SJSA1 (cell line): ENCODE results near the gene EHD2. TPM values are rescaled to one million over a fixed set of nuclear protein-coding genes. Genes with fewer than 3 reads are reported as not detected.

ENCODE experiments used
- DNase-seq, 2 experiments: peaks; one replicate each; pipeline ENCODE4 v3.0.0-alpha.2; 2015 to 2020; ENCODE audit warnings: low spot score in 2 of 2, low read depth in 1 of 2
- H3K27ac ChIP-seq: fragments of 250-450 bp; sonication (Bioruptor Pico); 2 replicates; pipeline ENCODE4 v1.5.1; 2020; ENCODE audit warnings: mild to moderate bottlenecking, moderate library complexity
- H3K27me3 ChIP-seq: fragments of 250-450 bp; sonication (Bioruptor Pico); replicated peaks from 2 replicates; pipeline ENCODE4 v1.5.1; 2020; ENCODE audit warnings: mild to moderate bottlenecking, moderate library complexity
- H3K36me3 ChIP-seq: fragments of 250-450 bp; sonication (Bioruptor Pico); 2 replicates; pipeline ENCODE4 v1.5.1; 2020; ENCODE audit warnings: mild to moderate bottlenecking
- H3K4me1 ChIP-seq: fragments of 250-450 bp; sonication (Bioruptor Pico); replicated peaks from 2 replicates; pipeline ENCODE4 v1.6.1; 2021; ENCODE audit warnings: mild to moderate bottlenecking
- H3K4me3 ChIP-seq: fragments of 250-450 bp; sonication (Bioruptor Pico); 2 replicates; pipeline ENCODE4 v1.5.1; 2020; ENCODE audit warnings: mild to moderate bottlenecking
- H3K9me3 ChIP-seq: fragments of 250-450 bp; sonication (Bioruptor Pico); replicated peaks from 2 replicates; pipeline ENCODE4 v1.5.1; 2020; ENCODE audit warnings: mild to moderate bottlenecking
- total RNA-seq: library from RNA; depleted of rRNA; stranded (reverse); fragments of >200 nt; shearing (Covaris generic); gene quantifications from 2 replicates; pipeline ENCODE4 v1.2.3, GENCODE V29; 2014

EHD2 gene
- total RNA-seq, 1 experiment from 2014 or later: 35.9 TPM

DNA sequence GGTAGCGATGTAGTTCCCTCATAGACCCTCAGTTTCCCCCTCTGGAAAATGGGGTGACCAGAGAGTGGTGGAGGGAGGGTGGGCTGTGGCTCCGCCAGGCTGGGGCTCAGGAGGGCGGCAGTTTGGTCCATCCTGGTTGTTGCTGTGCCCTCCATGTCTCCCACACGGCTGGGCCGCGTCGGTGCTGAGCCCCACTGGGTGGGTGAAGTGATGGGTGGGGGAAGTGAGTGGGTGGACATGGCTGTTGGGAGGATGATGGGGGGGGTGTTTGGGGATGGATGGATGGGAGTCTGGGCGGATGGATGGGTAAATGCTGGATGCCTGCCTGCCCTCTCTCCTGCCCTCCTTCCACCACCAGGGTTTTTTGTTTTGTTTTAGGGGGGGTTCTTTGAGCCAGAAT, 16.6 kb upstream of the EHD2 start:
- Histone ChIP-seq H3K4me1 (peaks cover 6% of the 10 kb centered on the region), H3K36me3 (peaks cover 70% of the 10 kb centered on the region), H3K27me3 (no peaks in the 10 kb centered on the region), H3K4me3 (no peak overlapping the region), H3K9me3 (no peaks in the 10 kb centered on the region), H3K27ac (no peak overlapping the region)
- DNase-seq: no peak

DNA sequence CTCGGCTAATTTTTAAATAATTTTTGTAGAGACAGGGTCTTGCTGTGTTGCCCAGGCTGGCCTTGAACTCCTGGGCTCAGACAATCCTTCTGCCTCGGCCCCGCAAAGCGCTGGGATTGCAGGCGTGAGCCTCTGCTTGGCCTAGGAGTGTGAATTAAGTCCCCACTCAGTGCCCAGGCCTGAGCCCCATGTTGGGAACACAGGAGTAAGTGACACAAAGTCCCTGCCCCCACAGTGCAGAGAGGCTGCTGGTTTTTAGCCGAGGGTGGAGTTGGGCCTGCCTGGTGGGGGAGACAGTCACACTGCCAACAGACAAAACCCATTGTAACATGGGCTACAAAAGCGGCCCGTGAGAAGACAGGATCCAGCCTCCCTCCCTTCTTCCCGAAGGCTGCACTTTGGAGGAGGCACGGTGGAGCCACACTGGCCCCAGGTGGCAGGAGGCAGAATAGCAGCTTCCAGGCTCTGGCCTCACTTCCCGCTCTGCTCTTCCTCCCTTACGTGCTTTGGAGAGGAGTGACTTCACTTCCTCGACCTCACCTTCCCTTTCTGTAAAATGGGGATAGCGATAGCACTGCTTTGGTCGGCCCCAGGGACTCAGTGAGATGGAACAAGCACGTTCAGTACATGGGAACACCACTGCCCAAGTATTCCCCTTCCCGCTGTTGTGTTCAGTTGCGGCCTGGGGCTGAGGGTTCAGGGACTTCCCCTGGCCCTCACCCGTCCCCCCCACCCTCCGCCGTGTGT, 15.2 kb upstream of the EHD2 start:
- Histone ChIP-seq H3K27me3 (no peaks in the 10 kb centered on the region), H3K27ac (no peak overlapping the region), H3K4me1 (peaks cover 12% of the 10 kb centered on the region), H3K9me3 (no peaks in the 10 kb centered on the region), H3K36me3 (peaks cover 67% of the 10 kb centered on the region), H3K4me3 (no peak overlapping the region)
- DNase-seq: peak; percentile 89 to 90

DNA sequence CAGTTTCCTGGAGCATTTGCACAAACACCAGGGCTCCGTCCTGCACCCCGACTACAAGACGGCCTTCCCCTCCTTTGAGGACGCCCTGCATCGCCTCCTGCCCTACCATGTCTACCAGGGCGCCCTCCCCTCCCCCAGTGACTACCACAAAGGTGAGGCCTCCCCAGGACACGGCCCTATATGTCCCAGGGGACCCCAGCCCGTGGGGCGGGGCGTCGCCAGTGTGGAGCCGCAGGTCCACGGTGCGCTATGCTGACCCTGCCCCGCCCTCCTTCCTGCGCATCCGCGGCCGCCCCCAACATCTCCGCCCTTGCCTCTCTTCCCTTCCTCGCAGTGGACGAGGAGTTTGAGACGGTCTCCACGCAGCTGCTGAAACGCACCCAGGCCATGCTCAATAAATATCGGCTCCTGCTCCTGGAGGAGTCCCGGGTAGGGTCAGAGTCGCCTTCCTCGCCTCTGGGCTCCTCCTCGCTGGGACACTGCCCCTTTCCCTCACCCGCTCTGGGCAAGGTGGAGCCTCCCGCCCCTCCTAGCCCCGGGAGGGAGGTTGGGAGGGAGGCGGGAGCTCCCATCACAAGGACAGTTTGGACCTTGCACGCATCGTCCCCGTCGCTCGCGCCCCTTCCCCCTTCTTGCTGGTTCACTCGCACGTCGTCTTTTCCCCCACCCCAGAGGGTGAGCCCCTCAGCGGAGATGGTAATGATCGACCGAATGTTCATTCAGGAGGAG, 14.4 kb upstream of the EHD2 start:
- H3K4me1 ChIP-seq: peaks cover 20% of the 10 kb centered on the region
- no peaks in the 10 kb centered on the region for H3K9me3 ChIP-seq
- DNase-seq: no peak
- no peak overlapping the region for H3K4me3 ChIP-seq
- no peak overlapping the region for H3K27ac ChIP-seq
- H3K36me3 ChIP-seq: peaks cover 62% of the 10 kb centered on the region
- H3K27me3 ChIP-seq: no peaks in the 10 kb centered on the region

DNA sequence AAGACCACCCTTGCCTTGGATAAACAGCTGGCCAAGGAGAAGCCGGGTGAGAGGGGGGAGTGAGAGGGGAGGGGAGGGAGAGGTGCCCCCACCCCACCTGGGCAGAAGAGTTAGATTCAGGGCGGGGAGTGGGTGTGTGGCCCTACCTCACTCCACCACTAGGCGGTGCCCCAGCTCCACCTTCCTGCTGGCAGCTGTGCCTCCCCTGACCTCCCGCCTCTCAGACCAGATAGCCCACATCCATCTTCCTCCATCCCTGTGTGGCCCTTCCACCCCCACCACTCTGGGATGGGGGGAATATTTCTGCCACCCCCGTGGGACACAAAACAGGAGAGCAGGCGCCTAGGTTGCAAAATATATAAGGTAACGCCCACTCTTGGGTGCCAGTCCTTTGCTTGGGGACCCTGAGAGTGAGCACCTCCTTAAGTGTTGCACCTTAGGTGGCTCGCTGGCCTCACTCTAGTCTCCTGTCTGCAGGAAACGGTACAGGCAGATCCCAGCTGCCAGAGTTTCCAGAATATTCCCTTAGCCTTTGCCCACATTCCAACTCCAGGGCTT, 13.8 kb upstream of the EHD2 start:
- Histone ChIP-seq H3K9me3 (no peaks in the 10 kb centered on the region), H3K27ac (no peak overlapping the region), H3K27me3 (no peaks in the 10 kb centered on the region), H3K4me1 (peaks cover 26% of the 10 kb centered on the region), H3K4me3 (no peak overlapping the region), H3K36me3 (peaks cover 62% of the 10 kb centered on the region)
- DNase-seq: peak; percentile 48 to 75

DNA sequence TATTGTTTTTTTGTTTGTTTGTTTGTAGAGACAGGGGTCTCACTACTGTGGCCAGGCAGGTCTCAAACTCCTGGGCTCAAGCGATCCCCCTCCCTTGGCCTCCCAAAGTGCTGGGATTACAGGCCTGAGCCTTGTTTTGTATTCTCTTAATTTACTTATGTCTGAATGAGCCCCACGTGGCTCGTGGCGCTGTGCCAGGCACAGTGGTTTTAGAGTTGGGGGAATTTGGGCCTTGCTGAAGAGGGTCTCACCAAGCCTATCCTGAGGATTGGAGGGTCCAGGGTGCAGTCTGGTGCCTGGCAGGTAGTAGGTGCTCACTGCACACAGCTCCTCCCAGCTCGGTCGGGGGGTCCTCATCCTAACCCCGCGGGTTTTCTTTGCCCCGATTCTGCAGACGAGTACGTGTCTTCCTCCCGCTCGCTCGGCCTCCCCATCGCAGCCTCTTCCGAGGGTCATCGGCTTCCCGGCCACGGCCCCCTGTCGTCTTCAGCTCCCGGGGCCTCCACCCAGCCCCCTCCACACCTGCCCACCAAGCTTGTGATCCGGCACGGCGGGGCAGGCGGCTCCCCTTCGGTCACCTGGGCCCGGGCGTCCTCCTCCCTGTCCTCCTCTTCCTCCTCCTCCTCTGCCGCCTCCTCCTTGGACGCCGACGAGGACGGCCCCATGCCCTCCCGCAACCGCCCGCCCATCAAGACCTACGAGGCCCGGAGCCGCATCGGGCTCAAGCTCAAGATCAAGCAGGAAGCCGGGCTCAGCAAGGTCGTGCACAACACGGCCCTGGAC, 12.1 kb upstream of the EHD2 start:
- Histone ChIP-seq H3K9me3 (no peaks in the 10 kb centered on the region), H3K27ac (no peak overlapping the region), H3K36me3 (peaks cover 54% of the 10 kb centered on the region)

DNA sequence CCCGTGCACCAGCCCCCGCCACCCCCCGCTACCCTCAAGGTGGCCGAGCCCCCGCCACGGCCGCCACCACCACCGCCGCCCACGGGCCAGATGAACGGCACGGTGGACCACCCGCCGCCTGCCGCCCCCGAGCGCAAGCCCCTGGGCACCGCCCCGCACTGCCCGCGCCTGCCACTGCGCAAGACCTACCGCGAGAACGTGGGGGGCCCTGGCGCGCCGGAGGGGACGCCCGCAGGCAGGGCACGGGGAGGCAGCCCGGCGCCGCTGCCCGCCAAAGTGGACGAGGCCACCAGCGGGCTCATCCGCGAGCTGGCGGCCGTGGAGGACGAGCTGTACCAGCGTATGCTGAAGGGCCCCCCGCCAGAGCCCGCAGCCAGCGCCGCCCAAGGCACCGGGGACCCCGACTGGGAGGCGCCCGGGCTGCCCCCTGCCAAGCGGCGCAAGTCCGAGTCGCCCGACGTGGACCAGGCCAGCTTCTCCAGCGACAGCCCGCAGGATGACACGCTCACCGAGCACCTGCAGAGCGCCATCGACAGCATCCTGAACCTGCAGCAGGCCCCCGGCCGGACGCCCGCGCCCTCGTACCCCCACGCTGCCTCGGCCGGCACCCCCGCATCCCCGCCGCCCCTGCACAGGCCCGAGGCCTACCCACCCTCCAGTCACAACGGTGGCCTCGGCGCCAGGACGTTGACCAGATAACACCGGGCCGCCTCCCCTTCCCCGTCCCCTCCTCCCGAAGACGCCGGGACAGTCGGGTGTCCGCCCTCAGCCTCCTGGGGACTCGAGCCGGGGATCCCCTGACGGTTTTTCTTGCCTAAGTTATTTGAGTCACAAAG, 11.3 kb upstream of the EHD2 start:
- Histone ChIP-seq H3K4me1 (peaks cover 30% of the 10 kb centered on the region), H3K4me3 (no peak overlapping the region), H3K9me3 (no peaks in the 10 kb centered on the region), H3K27me3 (no peaks in the 10 kb centered on the region), H3K36me3 (peaks cover 51% of the 10 kb centered on the region), H3K27ac (no peak overlapping the region)
- DNase-seq: no peak

More for the DNA sequence above, 12.1 kb upstream of the EHD2 start:
- Histone ChIP-seq H3K4me1 (peaks cover 30% of the 10 kb centered on the region), H3K4me3 (no peak overlapping the region), H3K27me3 (no peaks in the 10 kb centered on the region)
- DNase-seq: no peak

DNA sequence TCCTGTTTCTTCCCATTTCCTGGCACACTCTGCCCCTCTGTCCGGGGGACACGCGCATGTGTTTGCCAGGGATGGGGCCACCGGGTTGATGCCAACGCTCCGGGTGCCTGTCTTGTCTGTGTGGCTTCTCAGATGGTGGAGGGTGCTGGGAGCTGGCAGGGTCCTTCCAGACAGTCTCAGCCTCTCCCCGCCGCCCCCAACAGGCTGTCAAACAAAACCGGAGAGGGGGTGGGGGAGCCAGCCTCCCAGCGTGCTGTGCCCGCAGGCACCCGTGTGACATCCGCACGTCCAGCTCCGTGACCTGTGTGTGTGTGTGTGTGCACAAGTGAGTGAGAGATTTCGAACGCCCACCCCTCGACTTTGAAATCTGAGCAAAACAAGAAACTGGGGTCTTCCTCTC, 10.6 kb upstream of the EHD2 start:
- no peaks in the 10 kb centered on the region for H3K27me3 ChIP-seq
- H3K27ac ChIP-seq: no peak overlapping the region
- peaks cover 47% of the 10 kb centered on the region for H3K36me3 ChIP-seq
- no peak for DNase-seq
- H3K4me3 ChIP-seq: no peak overlapping the region
- H3K4me1 ChIP-seq: peaks cover 28% of the 10 kb centered on the region
- no peaks in the 10 kb centered on the region for H3K9me3 ChIP-seq

DNA sequence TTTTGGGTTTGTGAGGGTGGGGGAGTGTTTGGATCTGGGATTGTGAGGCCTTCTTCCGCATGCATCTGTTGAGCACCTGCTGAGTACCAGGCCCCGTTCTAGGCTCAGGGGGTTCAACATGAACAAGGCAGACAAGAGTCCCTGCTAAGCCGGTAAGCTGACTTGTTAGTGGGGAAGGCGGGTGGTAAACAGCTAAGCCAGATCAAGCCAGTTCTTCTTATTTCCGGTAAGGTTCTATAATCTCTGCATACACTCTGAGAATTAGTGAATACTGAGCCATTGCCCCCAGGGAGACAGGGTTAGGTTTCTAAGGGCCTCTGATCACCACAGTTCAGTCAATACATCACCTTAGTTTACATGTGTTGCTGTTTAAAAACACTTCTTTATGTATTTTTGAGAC, 9.9 kb upstream of the EHD2 start:
- peaks cover 43% of the 10 kb centered on the region for H3K36me3 ChIP-seq
- no peaks in the 10 kb centered on the region for H3K9me3 ChIP-seq
- H3K27ac ChIP-seq: peak overlapping the region; percentile 58
- DNase-seq: no peak
- no peaks in the 10 kb centered on the region for H3K27me3 ChIP-seq
- H3K4me1 ChIP-seq: peaks cover 25% of the 10 kb centered on the region
- H3K4me3 ChIP-seq: no peak overlapping the region

DNA sequence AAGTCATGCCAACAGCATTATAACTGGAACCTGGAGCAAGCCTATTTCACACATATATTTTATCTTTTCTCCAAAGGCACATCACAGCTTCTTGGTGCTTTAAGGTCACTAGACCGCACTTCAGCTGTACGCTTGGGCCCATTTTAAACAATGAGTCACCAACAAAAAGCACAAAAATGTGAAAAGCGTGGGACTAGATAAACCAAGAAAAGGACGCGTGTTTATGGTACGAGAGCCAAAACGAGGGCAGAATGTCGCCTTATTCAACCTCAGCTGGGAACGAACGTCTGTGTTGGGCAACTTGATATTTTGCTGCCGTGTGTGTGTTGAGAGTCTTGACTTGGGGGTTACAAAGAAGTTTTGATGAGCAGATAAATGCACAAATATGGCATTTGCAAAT, 9.2 kb upstream of the EHD2 start:
- Histone ChIP-seq H3K4me3 (no peak overlapping the region), H3K27ac (peak overlapping the region; percentile 58; the same call in 1 of the 2 replicates), H3K9me3 (no peaks in the 10 kb centered on the region), H3K36me3 (peaks cover 36% of the 10 kb centered on the region), H3K27me3 (no peaks in the 10 kb centered on the region), H3K4me1 (peaks cover 25% of the 10 kb centered on the region)
- peak; percentile 74 to 92 for DNase-seq

DNA sequence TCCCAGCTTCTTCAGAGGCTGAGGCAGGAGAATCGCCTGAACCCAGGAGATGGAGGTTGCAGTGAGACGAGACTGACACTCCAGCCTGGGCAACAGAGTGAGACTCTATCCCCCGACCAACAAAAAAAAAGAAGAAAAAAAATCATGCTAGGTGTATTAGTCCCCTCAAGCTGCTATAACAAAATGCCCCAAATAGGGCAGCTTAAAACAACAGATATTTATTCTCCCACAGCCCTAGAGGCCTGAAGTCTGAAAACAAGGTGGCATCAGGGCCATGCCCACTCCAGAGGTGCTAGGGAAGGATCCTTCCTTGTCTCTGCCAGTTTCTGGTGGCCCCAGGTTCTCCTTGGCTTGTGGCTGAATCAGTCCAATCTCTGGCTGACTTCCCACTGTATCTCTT, 8.6 kb upstream of the EHD2 start:
- H3K9me3 ChIP-seq: no peaks in the 10 kb centered on the region
- no peak for DNase-seq
- H3K27ac ChIP-seq: no peak overlapping the region

DNA sequence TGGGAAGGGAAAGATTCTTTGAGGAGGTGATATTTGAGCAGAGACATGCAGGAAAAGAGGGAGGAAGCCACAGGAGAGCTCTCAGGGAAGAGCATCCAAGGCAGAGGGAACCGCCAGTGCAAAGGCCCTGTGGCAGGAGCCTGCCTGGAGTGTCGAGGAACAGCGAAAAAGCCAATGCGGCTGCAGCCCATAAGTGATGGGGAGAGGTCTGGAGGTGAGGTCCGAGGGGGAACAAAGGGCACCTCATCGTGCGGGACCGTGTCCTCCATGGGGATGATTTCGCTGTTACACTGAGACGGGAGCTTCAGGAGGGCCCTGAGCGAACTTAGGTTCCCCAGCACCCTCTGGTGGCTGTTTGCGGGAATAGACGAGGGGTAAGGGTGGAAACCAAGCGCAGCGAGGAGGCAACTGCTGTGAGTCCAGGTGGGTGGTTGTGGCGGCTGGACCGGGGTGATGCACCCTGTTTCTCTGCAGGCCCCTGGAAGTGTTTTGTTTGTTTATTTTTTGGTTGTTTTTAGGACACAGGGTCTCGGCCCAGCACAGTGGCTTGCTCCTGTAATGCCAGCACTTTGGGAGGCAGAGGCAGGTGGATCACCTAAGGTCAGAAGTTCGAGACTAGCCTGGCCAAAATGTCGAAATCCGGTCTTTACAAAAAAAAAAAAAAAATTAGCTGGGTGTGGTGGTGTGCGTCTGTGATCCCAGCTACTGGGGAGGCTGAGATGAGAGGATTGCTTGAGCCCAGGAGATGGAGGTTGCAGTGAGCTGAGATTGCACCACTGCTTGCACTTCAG, 5.9 kb upstream of the EHD2 start:
- peak; percentile 73 to 84 for DNase-seq
- Histone ChIP-seq H3K4me3 (no peak overlapping the region), H3K27me3 (no peaks in the 10 kb centered on the region), H3K27ac (no peak overlapping the region), H3K36me3 (peaks cover 6% of the 10 kb centered on the region), H3K4me1 (peaks cover 25% of the 10 kb centered on the region), H3K9me3 (no peaks in the 10 kb centered on the region)

More for the DNA sequence above, 8.6 kb upstream of the EHD2 start:
- H3K4me1 ChIP-seq: peaks cover 25% of the 10 kb centered on the region
- H3K4me3 ChIP-seq: no peak overlapping the region
- peaks cover 30% of the 10 kb centered on the region for H3K36me3 ChIP-seq
- no peaks in the 10 kb centered on the region for H3K27me3 ChIP-seq

DNA sequence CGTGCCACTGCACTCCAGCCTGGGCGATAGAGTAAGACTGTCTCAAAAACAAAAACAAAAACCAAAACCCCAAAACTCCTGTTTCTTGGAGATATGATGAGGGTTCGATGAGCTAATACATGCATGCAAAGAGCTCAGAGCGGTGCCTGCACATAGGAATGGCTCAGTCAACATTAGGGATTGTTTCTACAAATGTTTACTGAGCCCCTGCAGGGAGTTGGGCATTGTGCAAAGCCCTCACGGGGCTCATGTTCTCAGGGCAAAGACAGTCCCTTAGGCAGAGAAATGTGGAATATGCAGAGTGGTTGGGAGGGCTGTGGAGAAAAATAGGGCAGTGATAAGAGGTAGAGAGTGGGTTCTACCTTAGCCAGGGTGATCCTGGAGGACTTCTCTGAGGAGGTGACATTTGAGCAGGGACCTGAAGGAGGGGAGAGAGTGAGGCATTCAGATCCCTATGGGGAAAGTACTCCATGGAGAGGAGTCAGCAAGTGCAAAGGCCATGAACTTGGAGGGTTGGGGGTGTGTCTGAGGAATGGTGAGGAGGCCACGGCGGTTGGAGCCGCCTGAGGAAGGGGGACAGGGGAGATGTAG, 1.5 kb upstream of the EHD2 start:
- Histone ChIP-seq H3K27ac (no peak overlapping the region), H3K4me1 (peaks cover 16% of the 10 kb centered on the region), H3K27me3 (no peaks in the 10 kb centered on the region), H3K9me3 (no peaks in the 10 kb centered on the region), H3K4me3 (no peak overlapping the region), H3K36me3 (peaks cover 23% of the 10 kb centered on the region)
- no peak for DNase-seq
